GM23248 (cell line): ENCODE data around the gene SRSF7.

Experiments used
- EZH2 ChIP-seq: fragments of 200-600 bp; sonication (generic); IDR thresholded peaks from 2 replicates; pipeline ENCODE4 v1.6.1; 2018; ENCODE audit warnings: antibody characterized with exemption, mild to moderate bottlenecking; ENCODE audit not compliant: insufficient read depth, poor library complexity, severe bottlenecking
- EZH2phosphoT487 ChIP-seq: fragments of 200-600 bp; sonication (generic); IDR thresholded peaks from 2 replicates; pipeline ENCODE4 v1.6.1; 2018; ENCODE audit warnings: antibody characterized with exemption, moderate library complexity, mild to moderate bottlenecking, low read depth; ENCODE audit not compliant: insufficient read depth

GRCh38 chr2:38791744-38792143, 40.6 kb upstream of the SRSF7 start:
- TF ChIP-seq EZH2 (no peak), EZH2phosphoT487 (no peak)
